Measurements from ENCODE around the gene NIFK.
"Not testable (repeated sequence)": the region's sequence is repeated elsewhere in the genome, so short reads cannot be mapped to it uniquely, and the experiment has no call there.

NIFK gene

DNA sequence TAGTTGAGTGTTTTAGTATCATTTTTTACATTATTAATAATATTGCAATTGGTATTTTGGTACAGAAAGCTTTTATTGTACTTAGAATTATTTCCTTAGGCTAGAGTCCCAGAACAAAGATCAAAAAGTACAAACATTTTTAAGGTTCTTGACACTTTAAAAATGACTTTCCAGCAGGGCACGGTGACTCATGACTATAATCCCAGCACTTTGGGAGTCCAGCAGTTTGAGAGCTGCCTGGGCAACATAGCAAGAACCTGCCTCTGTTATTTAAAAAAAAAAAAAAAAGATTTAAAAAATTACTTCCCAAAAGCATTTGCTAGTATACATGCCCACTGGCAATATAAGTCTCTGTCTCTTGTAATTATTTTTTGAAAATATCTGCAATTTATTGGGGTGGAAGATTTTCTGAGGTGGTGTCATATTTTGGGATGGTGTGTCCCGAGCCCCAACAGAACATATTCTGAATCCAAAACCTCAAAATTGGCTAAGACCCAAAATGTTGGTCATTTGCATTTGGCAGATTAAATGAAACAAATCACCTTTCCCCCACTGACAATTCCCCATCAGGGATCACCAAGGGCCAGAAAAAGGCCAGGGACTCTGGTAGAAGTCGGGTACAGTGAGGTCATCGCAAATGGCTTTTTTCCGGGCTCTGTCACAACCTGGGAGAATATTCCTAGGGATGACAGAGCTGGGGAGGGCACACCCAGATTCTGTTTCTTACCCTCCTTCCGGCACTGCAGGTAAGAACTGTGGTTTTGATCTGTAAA is 42.1 kb downstream of the NIFK start:
- no peak for ATAC-seq

GRCh38 chr2:121690572-121690971 is 46.1 kb downstream of the NIFK start:
- ATAC-seq = not testable (repeated sequence)

GRCh38 chr2:121690095-121690494 is 46.6 kb downstream of the NIFK start:
- ATAC-seq = no peak

- ATAC-seq = no peak
These were observed 47.3 kb downstream of the NIFK start for GRCh38 chr2:121689356-121689755.

GRCh38 chr2:121688820-121689219 is 47.9 kb downstream of the NIFK start:
- no peak for ATAC-seq

- no peak for ATAC-seq
These were observed 49.8 kb downstream of the NIFK start for GRCh38 chr2:121686902-121687301.

DNA sequence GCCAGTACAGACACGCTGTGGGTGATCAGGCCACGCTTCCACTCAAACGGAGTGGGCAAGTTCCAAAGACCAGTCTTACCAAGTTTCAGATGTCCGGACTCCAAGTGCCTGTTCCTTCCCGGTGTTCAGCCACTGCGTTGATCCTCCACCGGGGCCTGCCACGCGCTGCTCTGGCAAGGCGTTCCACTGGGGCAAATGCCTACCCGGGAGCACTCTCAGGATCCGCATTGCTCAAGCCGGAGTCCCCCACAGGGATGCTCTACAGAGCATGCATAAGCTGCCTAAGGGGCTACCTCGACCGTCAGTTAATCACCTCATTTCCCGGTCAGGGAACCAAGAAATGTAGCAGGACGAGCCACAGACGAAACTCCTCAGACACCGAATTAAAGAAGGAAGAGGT is 50.5 kb downstream of the NIFK start:
- no peak for ATAC-seq

DNA sequence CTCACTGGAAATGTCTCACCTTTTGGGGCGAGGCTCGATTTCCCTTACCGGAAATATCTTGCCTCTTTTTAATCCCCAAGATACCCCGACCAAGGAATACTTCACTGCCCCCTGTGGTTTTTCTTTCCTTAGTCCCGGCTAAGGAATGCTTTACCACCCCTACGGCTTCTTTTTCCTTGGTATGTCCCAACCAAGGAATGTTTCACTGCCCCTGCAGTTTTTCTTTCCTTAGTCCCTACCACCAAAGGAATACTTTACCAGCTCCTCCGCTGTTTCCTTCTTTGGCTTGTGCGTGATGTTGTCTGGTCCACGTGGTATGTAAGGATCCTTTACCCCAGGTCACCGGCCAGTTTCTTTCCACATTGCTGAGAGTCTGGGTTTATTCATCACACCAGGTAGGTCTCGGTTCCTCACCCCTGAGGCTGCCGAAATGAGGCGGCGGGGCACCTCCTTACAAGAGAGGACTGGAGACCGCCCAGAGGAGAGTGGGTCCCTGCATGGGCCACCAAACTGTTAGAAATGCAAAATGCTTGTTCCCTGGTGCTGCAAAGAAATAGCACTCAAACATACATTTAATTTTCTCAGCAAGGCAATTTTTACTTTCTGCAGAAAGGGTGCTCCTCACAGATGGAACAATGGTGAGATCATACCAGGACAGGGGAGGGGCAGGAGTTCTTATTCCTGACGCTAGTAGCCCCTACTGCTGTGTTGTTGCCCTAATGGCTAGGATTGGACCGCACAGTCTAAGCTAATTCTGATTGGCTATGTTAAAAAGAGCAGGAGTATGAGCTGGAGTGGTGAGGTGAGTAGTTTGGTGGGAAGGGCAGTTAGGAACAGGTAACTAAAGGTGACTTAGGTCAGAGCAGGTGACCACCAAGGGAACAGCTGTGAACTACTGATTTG is 54.0 kb downstream of the NIFK start:
- ATAC-seq = no peak

- no peak for ATAC-seq
These were observed 58.8 kb downstream of the NIFK start for GRCh38 chr2:121677855-121678254.
